GM12878 (cell line): Measurements from ENCODE around the gene PTPRM. TPM values are rescaled to one million over a fixed set of nuclear protein-coding genes. Genes with fewer than 3 reads are reported as not detected.

Experiments used
- ATAC-seq: fragments of 200-7000 bp; cut with Tn5 transposase; 3 replicates; pipeline ENCODE4 v1.9.1; 2020; ENCODE audit warnings: mild to moderate bottlenecking, moderate library complexity
- BruUV-seq: library from RNA; stranded (reverse); fragments of 400-500 nt; replicated peaks from 2 replicates; lab custom pipeline; 2021; lab: Mats Ljungman, UMichigan
- CTCF ChIA-PET: fragments of 300-600 bp; sonication (Branson Sonifier 250); formaldehyde crosslinking; extraction: SDS; loops from one replicate; lab custom pipeline; 2021; ENCODE audit warnings: inconsistent platforms; lab: Yijun Ruan, JAX
- POLR2A ChIA-PET: fragments of 350-600 bp; formaldehyde crosslinking; extraction: SDS; loops from one replicate; lab custom pipeline; 2021; ENCODE audit warnings: inconsistent platforms; lab: Charles Lee
- RAD21 ChIA-PET: fragments of 300-600 bp; sonication (Branson Sonifier 250); formaldehyde crosslinking; loops from one replicate; lab custom pipeline; 2023; ENCODE audit warnings: antibody characterized with exemption; ENCODE audit not compliant: unreplicated experiment; lab: Charles Lee
- SMC1A ChIA-PET: fragments of 300-600 bp; sonication (Branson Sonifier 250); formaldehyde crosslinking; loops from one replicate; lab custom pipeline; 2023; ENCODE audit not compliant: unreplicated experiment, uncharacterized antibody; lab: Charles Lee
- DNase-seq: peaks from one replicate; pipeline ENCODE4 v3.0.0-alpha.2; 2011; ENCODE audit warnings: low read depth, low spot score
- FAIRE-seq: peaks from 3 replicates; lab custom pipeline; 2011; peaks lifted over from hg19 to GRCh38; lab: Jason Lieb, UNC
- H2AFZ ChIP-seq: 2 replicates; pipeline ENCODE4 v1.6.0; 2011; ENCODE audit warnings: low read depth, low read length, control low read depth; ENCODE audit not compliant: control insufficient read depth
- H3K27ac ChIP-seq: 2 replicates; pipeline ENCODE4 v1.5.1; 2011; ENCODE audit warnings: control low read depth; ENCODE audit not compliant: control insufficient read depth, insufficient read depth
- H3K27me3 ChIP-seq, 2 experiments: replicated peaks in 1 of 2; 2 replicates each; pipeline versions ENCODE4 v1.6.0 to v1.6.1; 2011; ENCODE audit warnings: low read length in 1 of 2; ENCODE audit not compliant: control insufficient read depth in 2 of 2, insufficient read depth in 2 of 2
- H3K36me3 ChIP-seq, 2 experiments: 2 replicates each; pipeline ENCODE4 v1.5.1; 2011; ENCODE audit warnings: low read length in 1 of 2; ENCODE audit not compliant: control insufficient read depth in 2 of 2, insufficient read depth in 2 of 2
- H3K4me1 ChIP-seq: 2 replicates; pipeline ENCODE4 v1.6.1; 2011; ENCODE audit warnings: mild to moderate bottlenecking, low read length, moderate library complexity, mixed read lengths; ENCODE audit not compliant: control insufficient read depth, insufficient read depth
- H3K4me2 ChIP-seq: 2 replicates; pipeline ENCODE4 v1.6.0; 2011; ENCODE audit warnings: control low read depth; ENCODE audit not compliant: control insufficient read depth, insufficient read depth
- H3K4me3 ChIP-seq: fragments of 200-600 bp; sonication (generic); 2 replicates; pipeline ENCODE4 v1.5.1; 2016
- H3K79me2 ChIP-seq: 2 replicates; pipeline ENCODE4 v1.6.0; 2011; ENCODE audit warnings: low read length; ENCODE audit not compliant: control insufficient read depth, insufficient read depth
- H3K9ac ChIP-seq: 2 replicates; pipeline ENCODE4 v1.8.0; 2011; ENCODE audit warnings: low read length, control low read depth, mixed read lengths; ENCODE audit not compliant: control insufficient read depth, insufficient read depth
- H3K9me3 ChIP-seq: replicated peaks from 3 replicates; pipeline ENCODE4 v1.5.1; 2011; ENCODE audit warnings: mild to moderate bottlenecking, low read length; ENCODE audit not compliant: control insufficient read depth, insufficient read depth
- H4K20me1 ChIP-seq: 2 replicates; pipeline ENCODE4 v1.6.0; 2011; ENCODE audit not compliant: control insufficient read depth, insufficient read depth
- CHD1 ChIP-seq: IDR thresholded peaks from 2 replicates; pipeline ENCODE4 v1.6.1; 2012; ENCODE audit warnings: low read depth, low read length, improper control_type of control experiment
- FOXK2 ChIP-seq: fragments of 450-650 bp; IDR thresholded peaks from 2 replicates; pipeline ENCODE4 v1.6.1; 2017; ENCODE audit warnings: mild to moderate bottlenecking, moderate library complexity
- POLR2AphosphoS2 ChIP-seq: IDR thresholded peaks from 2 replicates; pipeline ENCODE4 v1.6.1; 2011; ENCODE audit warnings: low read depth, mild to moderate bottlenecking, low read length, improper control_type of control experiment, moderate library complexity
- RAD51 ChIP-seq: fragments of 450-650 bp; IDR thresholded peaks from 2 replicates; pipeline ENCODE4 v1.6.1; 2016; ENCODE audit warnings: moderate library complexity, mild to moderate bottlenecking, inconsistent platforms
- SUZ12 ChIP-seq: fragments of 200-600 bp; sonication (generic); IDR thresholded peaks from one replicate; pipeline ENCODE4 v1.6.1; 2018; ENCODE audit warnings: antibody characterized with exemption, mild to moderate bottlenecking; ENCODE audit not compliant: unreplicated experiment
- TCF7 ChIP-seq: IDR thresholded peaks from 2 replicates; pipeline ENCODE4 v1.6.1; 2014; ENCODE audit warnings: antibody characterized with exemption, borderline replicate concordance
- ZBED1 ChIP-seq: IDR thresholded peaks from 2 replicates; pipeline ENCODE4 v1.6.1; 2016; ENCODE audit warnings: borderline replicate concordance
- WGBS: methylation state at CpG from one replicate; pipeline ENCODE4 v1.1.6; 2016; ENCODE audit warnings: low lambda C conversion rate; ENCODE audit not compliant: insufficient replicate concordance, insufficient coverage; ENCODE audit errors: missing lambda C conversion rate; 5-methylcytosine and 5-hydroxymethylcytosine counted together
- in situ Hi-C: fragments of 300-500 bp; cut with MboI; formaldehyde crosslinking; loops from 9 replicates; pipeline ENCODE4 v1.14.3; 2018; ENCODE audit warnings: mixed read lengths
- intact Hi-C: fragments of 100-400 bp; cut with micrococcal nuclease; formaldehyde crosslinking; loops from one replicate; pipeline ENCODE4 v1.14.2; 2022; ENCODE audit not compliant: unreplicated experiment
- polyA plus RNA-seq, 11 experiments: library from polyadenylated mRNA; depleted of rRNA in 4 of 11; unstranded in 6 of 11; stranded (reverse) in 5 of 11; fragments of >200 nt; fragmentation: Nextera tagmentation in 4 of 11; fragmentation: Illumina TruSeq in 1 of 11; extraction: Ambion mirVana in 4 of 11; extraction: Trizol in 1 of 11; gene quantifications; 1 replicate in 1 of 11; 2 replicates in 10 of 11; pipeline versions ENCODE4 v1.2.1 to v1.2.3, GENCODE V29; 2011 to 2016; ENCODE audit warnings: inconsistent platforms in 2 of 11, missing spikeins in 2 of 11, low read depth in 1 of 11
- total RNA-seq, 4 experiments: library from RNA; depleted of rRNA in 3 of 4; stranded (reverse); fragments of >200 nt in 3 of 4; fragmentation: Illumina TruSeq in 1 of 4; extraction: Trizol in 1 of 4; gene quantifications; 2 replicates each; pipeline versions ENCODE4 v1.2.1 to v1.2.3, GENCODE V29; 2013 to 2021
- TF ChIP-seq, protein P1 (sequence below): IDR thresholded peaks from 2 replicates; pipeline ENCODE4 v1.6.1; 2012; ENCODE audit warnings: low read depth, low read length, improper control_type of control experiment
- TF ChIP-seq, protein P2 (sequence below): fragments of 450-650 bp; IDR thresholded peaks from 2 replicates; pipeline ENCODE4 v1.6.1; 2017; ENCODE audit warnings: borderline replicate concordance
- TF ChIP-seq, protein P3 (sequence below): fragments of 150-350 bp; IDR thresholded peaks from 2 replicates; pipeline ENCODE4 v1.6.1; 2016; ENCODE audit warnings: low read depth, low read length

The PTPRM gene
- total and polyA plus RNA-seq, 10 of the 15 experiments (the other 5 are each of a cell fraction or from before 2014, with no cell fraction given): 0.07 to 22.6 (median 0.60) TPM

DNA sequence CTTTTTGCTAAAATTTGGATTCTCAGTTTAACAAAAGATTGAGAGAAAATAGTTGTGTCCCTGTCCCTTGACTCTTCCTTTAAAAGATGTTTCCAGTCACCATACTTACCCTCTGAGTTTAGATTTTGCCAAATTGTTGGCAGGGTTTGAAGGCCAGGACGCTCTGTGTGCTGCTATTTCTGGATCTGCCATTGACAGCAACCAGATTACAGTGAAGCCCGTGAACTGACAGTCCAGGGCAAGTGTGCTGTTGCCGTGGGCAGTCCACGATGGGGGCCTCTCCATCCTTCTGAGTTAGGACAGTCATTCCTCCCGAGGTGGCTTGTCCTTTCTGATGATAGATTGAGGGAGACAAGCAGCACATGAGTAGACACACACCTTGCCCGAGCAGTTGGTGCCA lies 89.9 kb downstream of the PTPRM start:
- Histone ChIP-seq H2AFZ (no peak overlapping the region), H3K4me1 (no peaks in the 10 kb centered on the region), H3K4me2 (no peak overlapping the region), H3K79me2 (no peaks in the 10 kb centered on the region), H3K27ac (no peak overlapping the region), H3K9ac (no peak overlapping the region), H3K4me3 (no peak overlapping the region)
- CTCF ChIA-PET: no interaction called here
- RAD21 ChIA-PET: no interaction called here
- BruUV-seq: no TSS peak
- SMC1A ChIA-PET: no interaction called here
- intact Hi-C loops: no loop called here
- 20% methylated on average over 6 of the region's 6 CpGs for WGBS
- DNase-seq: no peak
- in situ Hi-C loops: no loop called here
- no peak for ATAC-seq
- TF ChIP-seq FOXK2 (no peak), SUZ12 (no peak), ZBED1 (no peak), POLR2AphosphoS2 (no peak)
- TF ChIP-seq, protein P1, sequence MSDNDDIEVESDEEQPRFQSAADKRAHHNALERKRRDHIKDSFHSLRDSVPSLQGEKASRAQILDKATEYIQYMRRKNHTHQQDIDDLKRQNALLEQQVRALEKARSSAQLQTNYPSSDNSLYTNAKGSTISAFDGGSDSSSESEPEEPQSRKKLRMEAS: no peak
- TF ChIP-seq, all 136 proteins: peak for 0
- H4K20me1 ChIP-seq: no peaks in the 10 kb centered on the region
- FAIRE-seq: no peak
- H3K9me3 ChIP-seq: no peaks in the 10 kb centered on the region
- POLR2A ChIA-PET: no interaction called here
- no peaks in the 10 kb centered on the region for H3K36me3 ChIP-seq
- H3K27me3 ChIP-seq: peaks cover 0 to 1% of the 10 kb centered on the region in 2 experiments; a peak in 1 of 4 replicates

DNA sequence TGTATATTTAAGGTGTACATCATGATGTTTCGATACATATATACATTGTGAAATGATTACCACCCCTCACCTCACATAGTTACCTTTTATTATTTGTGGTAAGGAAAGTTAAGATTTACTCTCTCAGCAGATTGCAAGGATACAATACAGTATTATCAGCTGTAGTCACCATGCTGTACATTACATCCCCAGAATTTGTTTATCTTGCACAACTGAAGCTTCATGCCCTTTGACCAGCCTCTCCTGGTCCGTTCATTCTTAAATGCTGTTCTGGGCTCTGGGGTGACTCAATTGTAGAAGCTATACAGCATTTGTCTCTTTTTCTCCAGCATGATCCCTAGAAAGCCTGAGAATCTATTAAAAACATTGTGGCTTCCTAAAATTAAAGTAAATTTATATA lies 90.8 kb downstream of the PTPRM start:
- H3K79me2 ChIP-seq: no peaks in the 10 kb centered on the region
- CTCF ChIA-PET: no interaction called here
- no peaks in the 10 kb centered on the region for H3K9me3 ChIP-seq
- no peak for FAIRE-seq
- H3K4me2 ChIP-seq: no peak overlapping the region
- RAD21 ChIA-PET: no interaction called here
- H3K27me3 ChIP-seq: peaks cover 0 to 1% of the 10 kb centered on the region in 2 experiments; a peak in 1 of 4 replicates
- POLR2A ChIA-PET: interaction anchor here (0.5 kb wide), 1 partner anchor 572 kb away, joined by 3 read pairs; no protein-coding TSS in a partner anchor
- H2AFZ ChIP-seq: no peak overlapping the region
- in situ Hi-C loops (no loop called here), intact Hi-C loops (no loop called here)
- no TSS peak for BruUV-seq
- no peaks in the 10 kb centered on the region for H3K36me3 ChIP-seq
- DNase-seq: no peak
- SMC1A ChIA-PET: no interaction called here
- H3K27ac ChIP-seq: no peak overlapping the region
- H4K20me1 ChIP-seq: no peaks in the 10 kb centered on the region
- 3% methylated on average over 2 of the region's 2 CpGs for WGBS
- no peaks in the 10 kb centered on the region for H3K4me1 ChIP-seq
- H3K4me3 ChIP-seq: no peak overlapping the region
- no peak overlapping the region for H3K9ac ChIP-seq
- no peak for ATAC-seq
- TF ChIP-seq RAD51: no peak
- TF ChIP-seq, protein P2, sequence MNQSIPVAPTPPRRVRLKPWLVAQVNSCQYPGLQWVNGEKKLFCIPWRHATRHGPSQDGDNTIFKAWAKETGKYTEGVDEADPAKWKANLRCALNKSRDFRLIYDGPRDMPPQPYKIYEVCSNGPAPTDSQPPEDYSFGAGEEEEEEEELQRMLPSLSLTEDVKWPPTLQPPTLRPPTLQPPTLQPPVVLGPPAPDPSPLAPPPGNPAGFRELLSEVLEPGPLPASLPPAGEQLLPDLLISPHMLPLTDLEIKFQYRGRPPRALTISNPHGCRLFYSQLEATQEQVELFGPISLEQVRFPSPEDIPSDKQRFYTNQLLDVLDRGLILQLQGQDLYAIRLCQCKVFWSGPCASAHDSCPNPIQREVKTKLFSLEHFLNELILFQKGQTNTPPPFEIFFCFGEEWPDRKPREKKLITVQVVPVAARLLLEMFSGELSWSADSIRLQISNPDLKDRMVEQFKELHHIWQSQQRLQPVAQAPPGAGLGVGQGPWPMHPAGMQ: no peak
- TF ChIP-seq, protein P3, sequence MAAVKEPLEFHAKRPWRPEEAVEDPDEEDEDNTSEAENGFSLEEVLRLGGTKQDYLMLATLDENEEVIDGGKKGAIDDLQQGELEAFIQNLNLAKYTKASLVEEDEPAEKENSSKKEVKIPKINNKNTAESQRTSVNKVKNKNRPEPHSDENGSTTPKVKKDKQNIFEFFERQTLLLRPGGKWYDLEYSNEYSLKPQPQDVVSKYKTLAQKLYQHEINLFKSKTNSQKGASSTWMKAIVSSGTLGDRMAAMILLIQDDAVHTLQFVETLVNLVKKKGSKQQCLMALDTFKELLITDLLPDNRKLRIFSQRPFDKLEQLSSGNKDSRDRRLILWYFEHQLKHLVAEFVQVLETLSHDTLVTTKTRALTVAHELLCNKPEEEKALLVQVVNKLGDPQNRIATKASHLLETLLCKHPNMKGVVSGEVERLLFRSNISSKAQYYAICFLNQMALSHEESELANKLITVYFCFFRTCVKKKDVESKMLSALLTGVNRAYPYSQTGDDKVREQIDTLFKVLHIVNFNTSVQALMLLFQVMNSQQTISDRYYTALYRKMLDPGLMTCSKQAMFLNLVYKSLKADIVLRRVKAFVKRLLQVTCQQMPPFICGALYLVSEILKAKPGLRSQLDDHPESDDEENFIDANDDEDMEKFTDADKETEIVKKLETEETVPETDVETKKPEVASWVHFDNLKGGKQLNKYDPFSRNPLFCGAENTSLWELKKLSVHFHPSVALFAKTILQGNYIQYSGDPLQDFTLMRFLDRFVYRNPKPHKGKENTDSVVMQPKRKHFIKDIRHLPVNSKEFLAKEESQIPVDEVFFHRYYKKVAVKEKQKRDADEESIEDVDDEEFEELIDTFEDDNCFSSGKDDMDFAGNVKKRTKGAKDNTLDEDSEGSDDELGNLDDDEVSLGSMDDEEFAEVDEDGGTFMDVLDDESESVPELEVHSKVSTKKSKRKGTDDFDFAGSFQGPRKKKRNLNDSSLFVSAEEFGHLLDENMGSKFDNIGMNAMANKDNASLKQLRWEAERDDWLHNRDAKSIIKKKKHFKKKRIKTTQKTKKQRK: no peak
- no peak for TF ChIP-seq TCF7
- TF ChIP-seq CHD1: no peak
